ENCODE data around the gene KRT86. TPM values are rescaled to one million over a fixed set of nuclear protein-coding genes. Genes with fewer than 3 reads are reported as not detected.

KRT86 gene
- total RNA-seq, 1 donor from 2014 or later: not detected

- no peak for TF ChIP-seq CTCF (IDR thresholded peaks at IDR 0.05; ENCODE audit: unreplicated experiment)
- Mint-ChIP-seq H3K9me3 (ENCODE audit: low read depth) (no peaks in the 10 kb centered on the region), H3K27me3 (peaks cover 60% of the 10 kb centered on the region), H3K4me3 (ENCODE audit: low read depth) (no peak overlapping the region), H3K4me1 (ENCODE audit: low read depth) (peaks cover 25% of the 10 kb centered on the region), H3K27ac (no peak overlapping the region), H3K36me3 (ENCODE audit: insufficient read depth) (no peaks in the 10 kb centered on the region)
- DNase-seq (ENCODE audit: low spot score, unreplicated experiment): no peak
Observed at GRCh38 chr12:52228931-52229330, 45.5 kb upstream of the KRT86 start.

- Mint-ChIP-seq H3K27me3 (peaks cover 64% of the 10 kb centered on the region), H3K4me1 (ENCODE audit: low read depth) (peaks cover 21% of the 10 kb centered on the region), H3K4me3 (ENCODE audit: low read depth) (no peak overlapping the region), H3K27ac (no peak overlapping the region), H3K9me3 (ENCODE audit: low read depth) (no peaks in the 10 kb centered on the region), H3K36me3 (ENCODE audit: insufficient read depth) (no peaks in the 10 kb centered on the region)
- no peak for TF ChIP-seq CTCF (IDR thresholded peaks at IDR 0.05; ENCODE audit: unreplicated experiment)
- no peak for DNase-seq (ENCODE audit: low spot score, unreplicated experiment)
Observed at GRCh38 chr12:52229836-52230343, 44.6 kb upstream of the KRT86 start.

DNA sequence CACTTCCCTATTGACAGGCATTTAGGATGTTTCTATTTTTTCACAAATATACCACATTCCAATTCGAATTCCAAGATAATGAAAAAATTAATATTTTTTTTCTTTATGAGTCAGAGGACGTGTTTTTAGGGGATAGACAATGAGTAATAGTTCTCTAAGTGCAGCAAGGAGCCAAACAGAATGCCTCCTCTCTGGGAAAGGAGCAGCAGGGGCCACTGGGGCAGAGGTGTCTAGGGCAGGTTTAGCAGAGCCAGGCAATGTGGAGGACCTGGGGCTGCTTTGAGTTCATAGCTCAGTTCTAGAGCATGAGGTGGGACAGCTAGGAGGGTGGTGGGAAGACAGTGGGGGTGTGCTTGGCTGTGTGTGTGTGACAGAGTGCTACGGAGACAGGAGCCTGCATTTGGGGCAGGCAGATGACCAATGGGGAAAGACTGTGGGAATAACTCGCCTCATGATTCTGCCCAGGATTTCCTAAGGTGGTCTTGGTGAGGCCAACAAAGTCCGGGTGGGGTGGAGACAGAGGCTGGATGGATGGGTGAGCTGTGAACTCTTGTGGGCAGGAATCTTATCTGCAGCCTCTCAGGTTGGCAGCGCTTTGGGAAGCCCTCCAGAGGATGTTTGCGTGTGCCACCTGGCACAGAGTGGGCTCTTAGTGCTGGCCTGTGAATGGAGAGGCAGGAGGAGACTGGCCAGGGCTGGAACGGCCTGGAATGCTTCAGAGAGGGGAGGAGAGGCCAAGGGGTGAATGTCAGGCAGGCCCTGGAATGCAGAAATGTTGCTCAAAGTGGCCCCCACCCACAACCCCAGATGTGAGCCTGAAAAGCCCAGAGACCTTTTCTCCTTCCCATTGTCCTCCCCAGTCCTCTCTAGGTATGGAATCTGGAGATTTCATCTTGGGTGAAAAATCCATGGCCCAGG is 43.8 kb upstream of the KRT86 start:
- TF ChIP-seq CTCF (IDR thresholded peaks at IDR 0.05; ENCODE audit: unreplicated experiment): no peak
- Mint-ChIP-seq H3K36me3 (ENCODE audit: insufficient read depth) (no peaks in the 10 kb centered on the region), H3K4me1 (ENCODE audit: low read depth) (peaks cover 22% of the 10 kb centered on the region), H3K27ac (no peak overlapping the region), H3K4me3 (ENCODE audit: low read depth) (no peak overlapping the region), H3K27me3 (peaks cover 69% of the 10 kb centered on the region), H3K9me3 (ENCODE audit: low read depth) (no peaks in the 10 kb centered on the region)
- DNase-seq (ENCODE audit: low spot score, unreplicated experiment): no peak

GRCh38 chr12:52231305-52232202 is 42.9 kb upstream of the KRT86 start:
- DNase-seq (ENCODE audit: low spot score, unreplicated experiment): no peak
- no peak for TF ChIP-seq CTCF (IDR thresholded peaks at IDR 0.05; ENCODE audit: unreplicated experiment)
- H3K4me3 Mint-ChIP-seq (ENCODE audit: low read depth): no peak overlapping the region
- peaks cover 25% of the 10 kb centered on the region for H3K4me1 Mint-ChIP-seq (ENCODE audit: low read depth)
- H3K27me3 Mint-ChIP-seq: peaks cover 66% of the 10 kb centered on the region
- H3K36me3 Mint-ChIP-seq (ENCODE audit: insufficient read depth): no peaks in the 10 kb centered on the region
- no peaks in the 10 kb centered on the region for H3K9me3 Mint-ChIP-seq (ENCODE audit: low read depth)
- no peak overlapping the region for H3K27ac Mint-ChIP-seq

DNA sequence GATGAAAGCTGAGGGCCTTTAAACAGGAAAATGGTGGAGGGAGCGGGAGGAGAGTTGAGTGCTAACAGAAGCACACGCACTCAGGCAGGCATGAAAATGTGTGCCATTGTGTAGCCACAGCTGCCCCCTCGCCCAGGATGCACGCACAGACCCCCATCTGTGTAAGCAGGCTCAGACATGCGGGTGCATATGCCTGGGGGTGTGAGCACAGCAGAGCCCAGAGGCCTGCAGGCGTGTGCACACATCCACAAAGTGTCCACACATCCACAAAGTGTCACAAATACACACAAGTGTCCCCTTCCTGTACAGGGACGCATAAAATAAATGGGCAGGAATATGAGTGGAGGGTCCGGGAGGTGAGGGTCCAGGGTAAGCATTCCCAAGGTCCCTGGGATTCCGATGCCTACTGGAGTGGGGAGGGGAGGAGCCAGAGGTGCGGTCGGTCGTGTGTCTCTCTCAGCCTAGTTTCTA is 42.2 kb upstream of the KRT86 start:
- H3K4me3 Mint-ChIP-seq (ENCODE audit: low read depth): peak overlapping the region; percentile 38
- H3K27me3 Mint-ChIP-seq: peaks cover 59% of the 10 kb centered on the region
- H3K36me3 Mint-ChIP-seq (ENCODE audit: insufficient read depth): no peaks in the 10 kb centered on the region

More for the DNA sequence above, 42.2 kb upstream of the KRT86 start:
- H3K27ac Mint-ChIP-seq: no peak overlapping the region
- peaks cover 25% of the 10 kb centered on the region for H3K4me1 Mint-ChIP-seq (ENCODE audit: low read depth)
- no peaks in the 10 kb centered on the region for H3K9me3 Mint-ChIP-seq (ENCODE audit: low read depth)
- no peak for TF ChIP-seq CTCF (IDR thresholded peaks at IDR 0.05; ENCODE audit: unreplicated experiment)
- DNase-seq (ENCODE audit: low spot score, unreplicated experiment): no peak
